Measurements from ENCODE around the gene PVR. TPM values are rescaled to one million over a fixed set of nuclear protein-coding genes. Genes with fewer than 3 reads are reported as not detected.

The PVR gene
- total and polyA plus RNA-seq, 2 of the 4 experiments (the other 2 are of a cell fraction): 106 to 122 TPM

DNA sequence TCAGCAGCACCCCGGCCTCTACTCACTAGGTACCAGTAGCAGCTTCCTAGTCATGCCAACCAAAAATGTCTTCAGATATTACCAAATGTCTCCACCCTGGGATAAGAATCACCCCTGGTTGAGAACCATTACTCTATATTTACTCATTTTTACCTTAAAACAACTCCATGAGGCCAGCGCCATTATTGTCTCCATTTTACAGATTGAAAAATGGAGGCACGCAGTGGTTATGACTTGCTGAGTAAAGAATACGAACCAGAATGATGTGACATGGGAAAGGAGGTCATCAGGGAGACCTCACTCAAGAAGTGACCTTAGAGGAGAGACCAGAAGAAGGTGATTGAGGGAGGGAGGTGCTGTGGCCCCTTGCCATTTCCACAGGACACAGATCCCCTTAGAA is 29.8 kb downstream of the PVR start:
- Histone ChIP-seq H2BK20ac (ENCODE audit: low read depth, low read length) (no peak overlapping the region), H3K36me3 (ENCODE audit: control insufficient read depth, insufficient read depth, low read length) (peaks cover 7% of the 10 kb centered on the region; the same call in 1 of the 2 replicates), H3K4me2 (ENCODE audit: low read depth, low read length) (no peak overlapping the region), H2AK5ac (ENCODE audit: low read depth, low read length) (no peak overlapping the region), H4K8ac (ENCODE audit: low read depth in 2 of 2, low read length in 2 of 2) (no peak overlapping the region), H3K79me1 (ENCODE audit: low read depth in 1 of 2, low read length in 2 of 2) (no peaks in the 10 kb centered on the region), H3K18ac (ENCODE audit: low read depth, low read length) (no peak overlapping the region), H3K4me3 (ENCODE audit: insufficient read depth, low read depth, low read length) (no peak overlapping the region), H2BK15ac (ENCODE audit: low read depth, low read length) (no peak overlapping the region), H3K27me3 (ENCODE audit: control insufficient read depth, insufficient read depth, low read length) (no peaks in the 10 kb centered on the region), H2BK5ac (ENCODE audit: low read depth, low read length, poor library complexity, severe bottlenecking) (no peak overlapping the region), H3K9me3 (ENCODE audit: control insufficient read depth, insufficient read depth, low read length) (0 out of 2 replicates have a peak, but pooled peaks cover 2% of the 10 kb centered on the region), H4K91ac (ENCODE audit: insufficient read depth, low read depth, low read length) (no peak overlapping the region), H3K27ac (ENCODE audit: insufficient read depth, low read length) (no peak overlapping the region), H3K4ac (ENCODE audit: low read depth, low read length) (no peak overlapping the region), H3K4me1 (ENCODE audit: control insufficient read depth, insufficient read depth, low read length) (peaks cover 3% of the 10 kb centered on the region), H2BK120ac (ENCODE audit: low read depth, low read length) (no peak overlapping the region), H3K23ac (ENCODE audit: low read depth, low read length) (no peak overlapping the region), H3K9ac (ENCODE audit: low read depth, low read length) (no peak overlapping the region), H4K20me1 (ENCODE audit: insufficient read depth, low read length) (no peaks in the 10 kb centered on the region), H2AFZ (replicated peaks; ENCODE audit: low read length, poor library complexity) (no peak overlapping the region), H3K9me1 (ENCODE audit: insufficient read depth, low read length) (peaks cover 10% of the 10 kb centered on the region; the same call in 1 of the 2 replicates), H4K5ac (ENCODE audit: low read depth, low read length) (no peak overlapping the region), H2AK9ac (replicated peaks; ENCODE audit: low read depth, low read length, poor library complexity) (no peak overlapping the region), H3K14ac (replicated peaks; ENCODE audit: low read depth, low read length) (no peak overlapping the region), H3K56ac (ENCODE audit: extremely low read depth, insufficient read depth, low read length) (no peak overlapping the region)
- POLR2A ChIA-PET (ENCODE audit: unreplicated experiment): no interaction called here
- BruUV-seq (replicated peaks): no TSS peak
- intact Hi-C loops (cut with micrococcal nuclease): no loop called here
- CTCF ChIA-PET: no interaction called here
- no CpG with 5 or more reads among the region's 4 CpGs for WGBS, 2 experiments (ENCODE audit: extremely low coverage in 2 of 2, insufficient read length in 1 of 2)
- dilution Hi-C loops (cut with HindIII; ENCODE audit: low sequenced_read_pairs, unreplicated experiment): no loop called here
- no peak for DNase-seq
- no peak for ATAC-seq (ENCODE audit: low read depth)
- no peak for TF ChIP-seq CHD1 (IDR thresholded peaks at IDR 0.05; ENCODE audit: low read depth, low read length)
- TF ChIP-seq NFE2L2 (IDR thresholded peaks at IDR 0.05; ENCODE audit: low read depth, low read length): no peak
- TF ChIP-seq RAD21 (IDR thresholded peaks at IDR 0.05; ENCODE audit: low read length): no peak
- no peak for TF ChIP-seq RFX5 (IDR thresholded peaks at IDR 0.05; ENCODE audit: low read depth, low read length)
- no peak for TF ChIP-seq FOS (IDR thresholded peaks at IDR 0.05; ENCODE audit: low read depth, low read length)
- no peak for TF ChIP-seq MAZ (IDR thresholded peaks at IDR 0.05; ENCODE audit: borderline replicate concordance, low read depth, low read length)
- no peak for TF ChIP-seq SMC3 (IDR thresholded peaks at IDR 0.05; ENCODE audit: low read depth, low read length)
- TF ChIP-seq BHLHE40 (IDR thresholded peaks at IDR 0.05; ENCODE audit: low read depth, low read length): no peak
- TF ChIP-seq, protein P1, sequence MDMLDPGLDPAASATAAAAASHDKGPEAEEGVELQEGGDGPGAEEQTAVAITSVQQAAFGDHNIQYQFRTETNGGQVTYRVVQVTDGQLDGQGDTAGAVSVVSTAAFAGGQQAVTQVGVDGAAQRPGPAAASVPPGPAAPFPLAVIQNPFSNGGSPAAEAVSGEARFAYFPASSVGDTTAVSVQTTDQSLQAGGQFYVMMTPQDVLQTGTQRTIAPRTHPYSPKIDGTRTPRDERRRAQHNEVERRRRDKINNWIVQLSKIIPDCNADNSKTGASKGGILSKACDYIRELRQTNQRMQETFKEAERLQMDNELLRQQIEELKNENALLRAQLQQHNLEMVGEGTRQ (IDR thresholded peaks at IDR 0.05; ENCODE audit: low read depth, low read length): no peak
- no peak for TF ChIP-seq CTCF (conservative IDR thresholded peaks at IDR 0.05; ENCODE audit: low read depth, low read length)
- TF ChIP-seq RCOR1 (IDR thresholded peaks at IDR 0.05; ENCODE audit: insufficient replicate concordance, low read length): no peak
- TF ChIP-seq, protein P2, sequence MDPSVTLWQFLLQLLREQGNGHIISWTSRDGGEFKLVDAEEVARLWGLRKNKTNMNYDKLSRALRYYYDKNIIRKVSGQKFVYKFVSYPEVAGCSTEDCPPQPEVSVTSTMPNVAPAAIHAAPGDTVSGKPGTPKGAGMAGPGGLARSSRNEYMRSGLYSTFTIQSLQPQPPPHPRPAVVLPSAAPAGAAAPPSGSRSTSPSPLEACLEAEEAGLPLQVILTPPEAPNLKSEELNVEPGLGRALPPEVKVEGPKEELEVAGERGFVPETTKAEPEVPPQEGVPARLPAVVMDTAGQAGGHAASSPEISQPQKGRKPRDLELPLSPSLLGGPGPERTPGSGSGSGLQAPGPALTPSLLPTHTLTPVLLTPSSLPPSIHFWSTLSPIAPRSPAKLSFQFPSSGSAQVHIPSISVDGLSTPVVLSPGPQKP (IDR thresholded peaks at IDR 0.05; ENCODE audit: borderline replicate concordance, low read depth, low read length): no peak
- TF ChIP-seq MXI1 (IDR thresholded peaks at IDR 0.05; ENCODE audit: borderline replicate concordance, low read depth, low read length): no peak
- TF ChIP-seq MAFK (IDR thresholded peaks at IDR 0.05; ENCODE audit: low read depth, low read length): no peak
- in situ Hi-C loops (cut with MboI; ENCODE audit: low sequenced_read_pairs): no loop called here
